Ovary (tissue), 9 donors: ENCODE data around the gene MDH2. TPM values are rescaled to one million over a fixed set of nuclear protein-coding genes. Genes with fewer than 3 reads are reported as not detected.

Experiments used
- DNase-seq, 5 donors: peaks; one replicate each; pipeline ENCODE4 v3.0.0-alpha.2; 2019 to 2020
- H3K27ac ChIP-seq, 2 donors: fragments of 200-600 bp; one replicate each; pipeline versions ENCODE4 v1.5.1 to v1.8.0; 2019 to 2022
- H3K27me3 ChIP-seq: fragments of 200-600 bp; one replicate; pipeline ENCODE4 v1.8.0; 2022
- H3K36me3 ChIP-seq: fragments of 200-600 bp; sonication (generic); one replicate; pipeline ENCODE4 v1.5.1; 2019
- H3K4me1 ChIP-seq: one replicate; pipeline ENCODE4 v1.8.1; 2013; ENCODE audit warnings: mild to moderate bottlenecking, moderate library complexity; ENCODE audit not compliant: insufficient read depth
- H3K4me3 ChIP-seq: fragments of 200-600 bp; sonication (generic); one replicate; pipeline ENCODE4 v1.5.1; 2017
- H3K9me3 ChIP-seq, 2 donors: fragments of 200-600 bp in 1 of 2; sonication (generic) in 1 of 2; one replicate each; pipeline versions ENCODE4 v1.5.1 to v1.8.1; 2013 to 2019; ENCODE audit warnings: mild to moderate bottlenecking in 1 of 2, moderate library complexity in 1 of 2
- CTCF ChIP-seq, 3 donors: fragments of 450-650 bp in 2 of 3; fragments of 200-600 bp in 1 of 3; IDR thresholded peaks; one replicate each; pipeline versions ENCODE4 v1.5.1 to v1.8.0; 2016 to 2022; ENCODE audit warnings: antibody characterized with exemption in 3 of 3, mild to moderate bottlenecking in 1 of 3
- EP300 ChIP-seq: sonication (generic); formaldehyde crosslinking; IDR thresholded peaks from one replicate; pipeline ENCODE4 v1.6.1; 2017; ENCODE audit warnings: antibody characterized with exemption
- POLR2A ChIP-seq: fragments of 450-650 bp; IDR thresholded peaks from one replicate; pipeline ENCODE4 v1.6.1; 2017; ENCODE audit warnings: antibody characterized with exemption, mild to moderate bottlenecking, moderate library complexity
- WGBS, 3 donors: extraction: QIAGEN DNeasy Blood & Tissue Kit in 1 of 3; methylation state at CpG; one replicate each; pipeline versions ENCODE4 v1.1.5 to v1.1.7; 2013 to 2017; 5-methylcytosine and 5-hydroxymethylcytosine counted together
- intact Hi-C, 4 donors: fragments of 100-400 bp; cut with DNase I; formaldehyde crosslinking; loops; one replicate each; pipeline versions ENCODE4 v1.11.0 to v1.15.1; 2022 to 2023
- polyA plus RNA-seq, 2 donors: library from polyadenylated mRNA; stranded (reverse); fragments of 200-250 nt in 1 of 2; fragments of 350-450 nt in 1 of 2; fragmentation: Illumina TruSeq in 1 of 2; extraction: RNeasy Lipid Tissue Mini Kit (QIAGEN cat#74804) in 1 of 2; gene quantifications; one replicate each; pipeline ENCODE4 v1.2.3, GENCODE V29; 2013 to 2014
- total RNA-seq, 7 donors: library from RNA; depleted of rRNA in 2 of 7; stranded (reverse); fragments of >200 nt in 2 of 7; fragmentation: NEBNext Ultra II Directional in 3 of 7; extraction: Animal tissue kit (Norgen Biotek cat#: 25700) in 3 of 7; gene quantifications; one replicate each; pipeline versions ENCODE4 v1.1.0 to v1.2.4, GENCODE V29; 2016 to 2023
- donor health status: DM: no; HTN: no; CAD: no; lungs with moderate emphysema.
- donor health status: DM: no; HTN: no; CAD: no.
- donor health status: Bipolar disorder and iron deficiency.
- donor health status: DM: yes; HTN: yes; CAD: no.
- donor health status: DM: no; HTN: no; CAD: no.
- donor health status: DM: yes; HTN: yes; CAD: no.

MDH2 gene
- total and polyA plus RNA-seq, 9 donors, result 38.4 to 124 (median 94.9) TPM

GRCh38 chr7:76062254-76062653 is 14.3 kb downstream of the MDH2 start:
- Histone ChIP-seq H3K4me1 (no peaks in the 10 kb centered on the region), H3K27me3 (no peaks in the 10 kb centered on the region), H3K9me3 (no peaks in the 10 kb centered on the region), H3K36me3 (no peaks in the 10 kb centered on the region), H3K27ac (no peak overlapping the region), H3K4me3 (no peak overlapping the region)
- no peak for DNase-seq
- TF ChIP-seq CTCF (IDR thresholded peaks at IDR 0.05) (no peak), POLR2A (no peak), EP300 (no peak)
- intact Hi-C loops, result no loop called here
- 89 to 92% (median 90%) methylated on average over 15 of the region's 15 CpGs for WGBS, 3 donors

- DNase-seq, result no peak
- Histone ChIP-seq H3K27ac (no peak overlapping the region), H3K4me1 (no peaks in the 10 kb centered on the region), H3K36me3 (no peaks in the 10 kb centered on the region), H3K9me3 (no peaks in the 10 kb centered on the region), H3K27me3 (no peaks in the 10 kb centered on the region), H3K4me3 (no peak overlapping the region)
- intact Hi-C loops, result no loop called here
- TF ChIP-seq EP300, result no peak
- TF ChIP-seq CTCF (IDR thresholded peaks at IDR 0.05), result no peak
- no peak for TF ChIP-seq POLR2A
- WGBS, 3 donors, result 94 to 95% (median 95%) methylated on average over 10 of the region's 10 CpGs
Measured at GRCh38 chr7:76063114-76063513, 15.2 kb downstream of the MDH2 start.

DNA sequence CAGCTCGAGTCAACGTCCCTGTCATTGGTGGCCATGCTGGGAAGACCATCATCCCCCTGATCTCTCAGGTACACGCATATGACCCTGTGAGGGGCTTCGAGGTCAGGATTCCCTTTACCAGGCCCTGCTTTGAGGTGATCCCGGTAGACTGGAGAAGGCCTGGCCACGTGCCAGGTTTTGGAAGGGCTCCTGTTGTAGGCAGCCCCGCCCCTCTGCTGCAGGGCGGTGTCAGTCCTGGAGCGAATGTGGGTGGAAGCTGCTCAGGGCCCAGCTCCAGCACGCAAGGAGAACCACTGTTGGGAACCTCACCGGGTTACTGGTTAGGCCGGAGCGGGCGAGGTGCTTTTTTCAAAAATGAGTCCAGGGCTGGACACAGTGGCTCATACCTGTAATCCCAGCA is 15.6 kb downstream of the MDH2 start:
- no peaks in the 10 kb centered on the region for H3K4me1 ChIP-seq
- peak in 1 of 5 donors; percentile 59 for DNase-seq
- H3K27me3 ChIP-seq, result no peaks in the 10 kb centered on the region
- no peaks in the 10 kb centered on the region for H3K36me3 ChIP-seq
- H3K27ac ChIP-seq, result no peak overlapping the region
- H3K9me3 ChIP-seq, result no peaks in the 10 kb centered on the region
- H3K4me3 ChIP-seq, result no peak overlapping the region
- no peak for TF ChIP-seq EP300
- TF ChIP-seq CTCF (IDR thresholded peaks at IDR 0.05), result no peak
- no peak for TF ChIP-seq POLR2A
- WGBS, 3 donors, result 74 to 79% (median 76%) methylated on average over 13 to 14 of the region's 14 CpGs
- intact Hi-C loops, result no loop called here

DNA sequence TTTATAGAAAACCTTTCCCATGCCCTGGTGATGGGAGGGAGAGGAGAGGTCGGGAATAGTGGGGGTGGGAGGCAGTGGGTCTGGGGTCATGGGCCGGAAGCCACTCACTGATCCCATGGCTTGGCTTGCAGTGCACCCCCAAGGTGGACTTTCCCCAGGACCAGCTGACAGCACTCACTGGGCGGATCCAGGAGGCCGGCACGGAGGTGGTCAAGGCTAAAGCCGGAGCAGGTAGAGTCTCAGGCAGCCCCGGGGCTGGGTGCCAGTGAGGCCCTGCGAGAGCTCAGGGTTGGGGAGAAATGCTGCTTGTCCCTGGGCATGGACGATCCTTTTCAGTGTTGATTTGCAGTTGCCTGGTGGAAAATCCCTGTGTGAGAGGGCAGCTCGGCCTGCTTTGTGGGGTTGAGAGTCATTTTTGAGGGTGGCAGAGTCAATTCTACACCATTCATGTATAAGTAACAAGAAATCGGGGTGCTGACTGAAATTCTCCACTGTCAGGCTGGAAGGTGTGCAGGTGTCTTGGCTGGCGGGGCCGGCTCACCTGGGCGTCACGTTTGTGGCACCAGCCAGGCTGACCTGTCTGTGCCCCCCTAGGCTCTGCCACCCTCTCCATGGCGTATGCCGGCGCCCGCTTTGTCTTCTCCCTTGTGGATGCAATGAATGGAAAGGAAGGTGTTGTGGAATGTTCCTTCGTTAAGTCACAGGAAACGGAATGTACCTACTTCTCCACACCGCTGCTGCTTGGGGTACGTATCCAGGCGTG is 16.5 kb downstream of the MDH2 start:
- no peaks in the 10 kb centered on the region for H3K36me3 ChIP-seq
- 94 to 96% (median 95%) methylated on average over 24 of the region's 24 CpGs for WGBS, 3 donors
- no peak overlapping the region for H3K4me3 ChIP-seq
- no peak for DNase-seq
- no peaks in the 10 kb centered on the region for H3K27me3 ChIP-seq
- TF ChIP-seq CTCF (IDR thresholded peaks at IDR 0.05) (no peak), EP300 (no peak), POLR2A (no peak)
- intact Hi-C loops, result no loop called here
- no peaks in the 10 kb centered on the region for H3K4me1 ChIP-seq
- H3K9me3 ChIP-seq, result no peaks in the 10 kb centered on the region
- no peak overlapping the region for H3K27ac ChIP-seq
